HG02970 (cell line): ENCODE data around the gene IGF2BP3.
A peak's percentile ranks its signal among the peaks of the same experiment; 100 is the strongest.

Experiments
- ATAC-seq: cut with Tn5 transposase; IDR thresholded peaks from one replicate; pipeline ENCODE4 v1.9.1; 2021; ENCODE audit warnings: mild to moderate bottlenecking, moderate library complexity, moderate number of reproducible peaks; ENCODE audit not compliant: unreplicated experiment, low FRiP score

The IGF2BP3 gene

DNA sequence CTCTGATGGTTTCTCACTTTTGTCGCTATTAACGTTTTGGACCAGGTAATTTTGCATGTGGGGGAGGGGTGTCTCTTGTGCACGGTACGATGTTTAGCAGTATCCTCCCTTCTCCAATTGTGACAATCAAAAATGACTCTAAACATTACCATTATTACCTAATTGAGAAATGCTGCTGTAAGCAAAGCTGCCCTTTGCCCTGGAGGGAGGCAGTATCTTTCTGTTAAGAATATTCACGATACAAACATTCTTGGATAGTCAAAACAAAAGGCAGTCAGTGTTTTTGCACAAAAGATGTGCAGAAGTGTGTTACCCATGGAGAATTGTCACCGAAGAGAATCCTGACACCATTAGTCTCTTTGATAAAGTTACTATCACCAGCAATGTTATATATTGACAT lies 161.5 kb downstream of the IGF2BP3 start:
- no peak for ATAC-seq

DNA sequence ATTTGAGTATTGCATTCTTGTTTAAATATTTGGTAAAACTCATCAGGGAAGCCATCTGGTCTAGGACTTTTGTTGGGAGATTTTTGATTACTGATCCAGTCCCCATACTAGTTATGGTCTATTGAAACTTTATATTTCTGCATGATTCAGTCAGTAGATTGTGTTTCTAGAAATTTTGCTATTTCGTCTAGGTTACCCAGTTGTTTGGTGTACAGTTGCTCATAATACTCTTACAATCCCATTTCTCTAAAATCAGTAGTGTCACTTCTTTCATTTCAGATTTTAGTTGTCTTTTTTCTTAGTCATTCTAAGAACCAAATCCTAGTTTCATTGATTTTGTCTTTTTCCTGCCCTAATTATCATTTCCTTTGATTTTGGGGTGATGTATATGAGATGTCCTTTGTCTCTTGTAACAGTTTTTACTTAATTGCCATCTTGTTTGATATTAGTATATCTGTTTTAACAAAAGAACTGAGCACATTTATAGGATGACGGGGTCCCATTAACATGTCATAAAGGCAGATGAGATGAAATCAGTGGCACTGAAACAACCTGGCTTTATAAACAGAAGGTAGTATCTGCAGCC lies 163.3 kb downstream of the IGF2BP3 start:
- ATAC-seq, result no peak

DNA sequence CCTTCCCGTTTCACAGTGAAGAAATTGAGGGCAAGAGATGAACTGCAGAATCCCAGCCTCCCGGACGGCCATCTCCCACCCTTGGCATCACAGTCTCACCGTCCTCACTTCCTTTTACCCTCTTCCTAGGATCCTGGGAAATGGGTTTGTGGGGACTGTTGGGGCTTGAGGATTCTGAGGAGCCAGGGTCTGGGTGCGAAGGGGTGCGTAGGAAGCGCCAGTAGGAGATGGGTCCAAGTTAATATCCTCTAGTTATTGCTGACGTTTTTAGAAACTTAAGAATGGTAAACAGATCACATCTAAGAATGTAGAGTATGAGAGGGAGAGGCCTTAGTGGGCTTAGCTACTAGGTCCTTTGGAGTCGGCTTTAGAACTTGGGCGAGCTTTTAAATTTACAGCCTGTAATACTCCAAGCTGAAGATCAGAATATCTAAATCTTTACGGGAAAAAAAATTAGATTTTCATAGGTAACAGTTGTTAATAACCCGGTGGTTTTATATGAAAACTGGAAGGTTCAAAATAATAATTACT lies 170.5 kb downstream of the IGF2BP3 start:
- ATAC-seq, result no peak

DNA sequence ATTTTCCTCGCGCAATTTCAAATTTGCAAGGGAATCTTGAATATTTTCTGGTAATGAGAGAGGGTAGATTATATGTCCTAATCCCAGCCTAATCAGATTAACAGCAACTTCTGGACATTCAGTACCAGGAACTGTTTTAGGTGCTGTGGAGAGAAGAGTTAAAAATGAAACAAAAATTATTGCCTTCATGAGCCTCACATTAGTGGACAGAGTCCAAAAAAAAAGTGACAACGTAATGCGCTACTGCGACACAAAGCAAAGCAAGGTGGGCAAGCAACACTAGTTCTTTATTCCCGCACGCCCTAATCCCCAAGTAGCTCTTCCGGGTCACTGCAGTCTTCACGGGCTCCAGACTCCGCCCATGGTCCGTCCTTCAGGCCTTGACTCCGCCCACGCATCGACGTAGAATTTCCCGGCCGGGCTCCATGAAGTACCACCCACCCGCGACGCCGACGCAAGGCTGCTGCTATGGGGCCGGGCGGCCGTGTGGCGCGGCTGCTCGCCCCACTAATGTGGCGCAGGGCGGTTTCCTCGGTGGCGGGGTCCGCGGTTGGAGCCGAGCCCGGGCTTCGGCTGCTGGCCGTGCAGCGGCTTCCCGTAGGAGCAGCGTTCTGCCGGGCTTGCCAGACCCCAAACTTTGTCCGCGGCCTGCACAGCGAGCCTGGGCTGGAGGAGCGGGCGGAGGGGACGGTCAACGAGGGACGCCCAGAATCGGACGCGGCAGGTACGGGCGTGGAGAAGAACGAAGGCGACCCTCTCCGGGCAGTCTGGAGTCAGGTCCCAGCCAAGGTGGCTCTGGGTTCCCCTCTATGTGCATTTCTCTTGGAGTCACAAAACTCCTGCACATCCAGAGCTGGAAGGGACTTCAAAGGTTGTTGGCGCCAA lies 171.2 kb downstream of the IGF2BP3 start, which contains the start of gene MALSU1:
Gene MALSU1 (plus strand): TSS at position 455 of the 885 bp plus-strand sequence. CDS start 14 bp downstream, at position 469.
- ATAC-seq, result peak; percentile 97

DNA sequence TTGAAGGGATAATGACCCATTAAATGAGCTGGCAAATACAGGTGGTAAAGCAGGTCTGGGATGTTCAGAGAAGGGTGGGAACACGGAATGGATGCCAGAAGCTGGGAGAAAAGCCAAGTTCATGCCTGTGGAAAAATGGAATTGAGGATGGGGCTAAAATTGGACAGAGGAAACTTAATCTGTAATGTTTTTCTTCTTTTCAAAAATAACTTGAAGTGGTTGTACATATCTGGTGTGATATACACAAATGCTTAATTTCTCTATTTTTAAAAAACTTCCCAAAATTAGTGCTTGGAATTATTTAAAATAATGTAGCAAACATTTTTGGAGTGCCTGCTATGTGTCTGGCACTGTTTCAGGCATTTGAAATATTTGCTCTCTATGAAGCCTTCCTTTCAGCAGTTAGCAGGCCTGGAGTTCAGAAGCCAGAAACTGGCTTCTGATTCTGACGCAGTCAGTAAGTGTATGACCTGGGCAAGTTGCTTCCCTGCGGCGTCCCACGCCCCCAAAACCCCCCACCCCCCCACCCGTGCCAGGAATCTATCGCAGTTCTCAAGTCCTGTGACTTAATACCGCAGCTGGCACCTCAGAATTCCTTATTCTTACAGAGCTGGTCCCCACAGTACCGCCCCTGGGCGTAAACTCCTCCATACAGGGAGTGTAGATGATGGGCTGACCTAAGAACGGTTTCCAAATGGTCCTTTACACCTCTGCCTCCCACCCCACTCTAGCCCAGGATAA lies 172.0 kb downstream of the IGF2BP3 start:
- no peak for ATAC-seq

GRCh38 chr7:23295401-23295697 lies 174.9 kb downstream of the IGF2BP3 start:
- no peak for ATAC-seq

- ATAC-seq, result no peak
Measured at GRCh38 chr7:23294549-23295400, 175.5 kb downstream of the IGF2BP3 start.

DNA sequence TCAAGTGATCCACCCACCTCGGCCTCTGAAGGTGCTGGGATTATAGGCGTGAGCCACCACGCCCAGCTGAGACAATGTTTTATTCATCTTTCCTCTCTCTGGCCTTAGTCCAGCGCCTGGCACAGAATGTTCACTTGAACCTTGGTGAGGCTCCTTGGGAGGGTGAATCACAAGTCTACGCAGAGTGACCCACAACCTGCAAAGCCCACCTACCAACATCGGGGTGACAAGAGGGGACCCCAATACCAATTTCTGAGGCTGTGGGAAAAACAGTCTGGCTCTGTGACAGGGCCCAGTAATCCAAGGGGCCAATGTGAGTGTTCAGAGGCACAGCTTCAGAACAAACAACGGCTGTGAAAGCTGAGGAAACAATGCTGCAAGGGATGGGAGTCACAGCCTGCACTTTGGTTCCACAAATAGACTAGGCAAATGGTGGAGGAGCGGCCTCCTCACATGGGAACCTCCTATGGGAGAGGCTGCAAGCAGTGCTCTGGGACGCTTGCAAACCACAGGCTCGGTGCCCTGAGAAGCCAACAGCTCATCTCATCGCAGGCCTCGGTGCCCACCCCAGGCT lies 176.7 kb downstream of the IGF2BP3 start:
- no peak for ATAC-seq

DNA sequence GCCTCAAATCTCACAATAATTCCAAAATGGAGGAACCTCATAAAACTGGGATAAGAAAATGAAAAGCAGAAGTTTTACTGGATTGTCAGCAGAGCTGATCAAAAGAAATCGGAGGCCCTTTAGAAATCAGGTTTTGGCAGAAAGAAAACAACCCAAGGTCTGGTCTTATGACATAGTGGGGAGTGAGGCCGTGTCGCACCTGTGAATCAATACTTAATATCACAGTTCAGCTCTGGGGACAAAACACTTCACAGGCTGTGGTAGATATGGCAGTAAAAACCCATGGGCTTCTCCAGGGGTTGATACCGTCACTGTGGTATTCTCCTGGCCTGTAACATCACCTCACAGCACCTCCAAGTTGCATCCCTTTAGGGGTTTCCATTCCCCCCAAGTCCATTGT lies 177.7 kb downstream of the IGF2BP3 start:
- no peak for ATAC-seq

GRCh38 chr7:23291957-23292560 lies 178.2 kb downstream of the IGF2BP3 start:
- ATAC-seq, result no peak

- ATAC-seq, result no peak
Measured at GRCh38 chr7:23290993-23291392, 179.3 kb downstream of the IGF2BP3 start.

DNA sequence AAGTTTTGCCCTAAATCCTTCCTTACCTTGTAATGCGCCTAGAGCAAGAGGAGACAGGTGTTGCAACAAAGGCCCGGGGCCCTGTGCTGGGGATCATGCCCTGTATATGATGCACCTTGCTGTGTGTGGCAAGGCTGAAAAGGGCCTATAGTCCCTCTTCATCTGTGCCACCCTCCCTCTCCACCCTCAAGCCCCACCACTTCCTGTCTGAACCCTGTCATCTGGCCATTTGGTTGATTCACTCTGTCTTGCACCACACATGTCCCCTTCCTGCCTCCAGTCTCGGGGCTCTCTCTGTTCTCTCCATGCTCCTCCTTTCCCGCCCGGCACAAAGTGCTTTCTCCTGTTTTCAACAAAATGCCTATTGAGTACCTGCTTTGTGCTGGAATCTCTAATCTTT lies 182.7 kb downstream of the IGF2BP3 start:
- ATAC-seq, result no peak

GRCh38 chr7:23285657-23286646 lies 184.3 kb downstream of the IGF2BP3 start:
- ATAC-seq, result no peak

- no peak for ATAC-seq
Measured at GRCh38 chr7:23284871-23285270, 185.4 kb downstream of the IGF2BP3 start.

DNA sequence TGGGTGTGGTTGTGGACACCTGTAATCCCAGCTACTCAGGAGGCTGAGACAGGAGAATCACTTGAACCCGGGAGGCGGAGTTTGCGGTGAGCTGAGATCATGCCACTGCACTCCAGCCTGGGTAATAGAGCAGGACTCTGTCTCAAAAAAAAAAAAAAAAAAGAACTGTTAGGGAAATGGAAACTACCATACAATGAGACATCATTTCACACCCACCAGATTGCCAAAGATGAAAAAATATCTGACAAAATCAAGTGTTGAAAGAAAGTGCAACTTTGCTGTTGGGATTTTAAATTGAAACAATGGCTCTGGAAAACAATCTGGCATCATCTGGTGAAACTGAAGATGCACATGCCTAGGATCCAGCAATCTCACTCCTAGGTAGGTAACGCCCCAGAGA lies 187.2 kb downstream of the IGF2BP3 start:
- no peak for ATAC-seq

- ATAC-seq, result no peak
Measured at GRCh38 chr7:23279819-23280525, 190.3 kb downstream of the IGF2BP3 start.

- ATAC-seq, result no peak
Measured at GRCh38 chr7:23277359-23277989, 192.8 kb downstream of the IGF2BP3 start.
